Lower lobe of right lung (tissue), 2 donors: ENCODE data around the gene DOCK3. TPM values are rescaled to one million over a fixed set of nuclear protein-coding genes. Genes with fewer than 3 reads are reported as not detected.
"Not testable (repeated sequence)": the region's sequence is repeated elsewhere in the genome, so short reads cannot be mapped to it uniquely, and the experiment has no call there.

Source experiments
- ATAC-seq, 2 donors: fragments of 200-7000 bp; cut with Tn5 transposase; one replicate each; pipeline ENCODE4 v1.9.1; 2020 to 2022; ENCODE audit warnings: mild to moderate bottlenecking in 2 of 2, moderate library complexity in 2 of 2
- DNase-seq: peaks from one replicate; pipeline ENCODE4 v3.0.0-alpha.2; 2020
- H3K27ac ChIP-seq: fragments of 200-600 bp; one replicate; pipeline ENCODE4 v1.8.0; 2022
- H3K27me3 ChIP-seq: fragments of 200-600 bp; one replicate; pipeline ENCODE4 v1.8.0; 2022; ENCODE audit warnings: low read depth
- H3K36me3 ChIP-seq: fragments of 200-600 bp; one replicate; pipeline ENCODE4 v1.8.0; 2022; ENCODE audit warnings: mild to moderate bottlenecking
- H3K4me1 ChIP-seq: fragments of 200-600 bp; one replicate; pipeline ENCODE4 v1.8.0; 2022
- H3K4me3 ChIP-seq: fragments of 200-600 bp; one replicate; pipeline ENCODE4 v1.8.0; 2022; ENCODE audit warnings: mild to moderate bottlenecking
- H3K9me3 ChIP-seq: fragments of 200-600 bp; one replicate; pipeline ENCODE4 v1.8.0; 2022
- intact Hi-C: fragments of 100-400 bp; cut with DNase I; formaldehyde crosslinking; loops from one replicate; pipeline ENCODE4 v1.11.0; 2022
- total RNA-seq: library from RNA; stranded (reverse); fragmentation: NEBNext Ultra II Directional; extraction: Animal tissue kit (Norgen Biotek cat#: 25700); gene quantifications from one replicate; pipeline ENCODE4 v1.2.1, GENCODE V29; 2021
- TF ChIP-seq, protein P1 (sequence below): fragments of 200-600 bp; IDR thresholded peaks from one replicate; pipeline ENCODE4 v1.8.0; 2022; ENCODE audit warnings: antibody characterized with exemption, mild to moderate bottlenecking
- donor health status: DM: no; HTN: yes; CAD: no; lungs with severe emphysema.

The DOCK3 gene
- total RNA-seq, 1 donor from 2014 or later = 1.5 TPM

- Histone ChIP-seq H3K4me1 (peaks cover 64% of the 10 kb centered on the region), H3K4me3 (peak overlapping the region; percentile 76), H3K9me3 (no peaks in the 10 kb centered on the region), H3K27me3 (no peaks in the 10 kb centered on the region), H3K27ac (peak overlapping the region; percentile 92), H3K36me3 (peaks cover 36% of the 10 kb centered on the region)
- intact Hi-C loops = no loop called here
- no peak for DNase-seq
- TF ChIP-seq, protein P1, sequence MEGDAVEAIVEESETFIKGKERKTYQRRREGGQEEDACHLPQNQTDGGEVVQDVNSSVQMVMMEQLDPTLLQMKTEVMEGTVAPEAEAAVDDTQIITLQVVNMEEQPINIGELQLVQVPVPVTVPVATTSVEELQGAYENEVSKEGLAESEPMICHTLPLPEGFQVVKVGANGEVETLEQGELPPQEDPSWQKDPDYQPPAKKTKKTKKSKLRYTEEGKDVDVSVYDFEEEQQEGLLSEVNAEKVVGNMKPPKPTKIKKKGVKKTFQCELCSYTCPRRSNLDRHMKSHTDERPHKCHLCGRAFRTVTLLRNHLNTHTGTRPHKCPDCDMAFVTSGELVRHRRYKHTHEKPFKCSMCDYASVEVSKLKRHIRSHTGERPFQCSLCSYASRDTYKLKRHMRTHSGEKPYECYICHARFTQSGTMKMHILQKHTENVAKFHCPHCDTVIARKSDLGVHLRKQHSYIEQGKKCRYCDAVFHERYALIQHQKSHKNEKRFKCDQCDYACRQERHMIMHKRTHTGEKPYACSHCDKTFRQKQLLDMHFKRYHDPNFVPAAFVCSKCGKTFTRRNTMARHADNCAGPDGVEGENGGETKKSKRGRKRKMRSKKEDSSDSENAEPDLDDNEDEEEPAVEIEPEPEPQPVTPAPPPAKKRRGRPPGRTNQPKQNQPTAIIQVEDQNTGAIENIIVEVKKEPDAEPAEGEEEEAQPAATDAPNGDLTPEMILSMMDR = no peak
- no peak for ATAC-seq
Observed at GRCh38 chr3:51386159-51386851, 711.6 kb downstream of the DOCK3 start.

GRCh38 chr3:51386852-51387229, 712.1 kb downstream of the DOCK3 start:
- Histone ChIP-seq H3K4me1 (peaks cover 64% of the 10 kb centered on the region), H3K27ac (peak overlapping the region; percentile 92), H3K9me3 (no peaks in the 10 kb centered on the region), H3K36me3 (peaks cover 36% of the 10 kb centered on the region), H3K4me3 (peak overlapping the region; percentile 76), H3K27me3 (no peaks in the 10 kb centered on the region)
- intact Hi-C loops = no loop called here
- ATAC-seq (no peak), DNase-seq (no peak)
- TF ChIP-seq, protein P1 = no peak

DNA sequence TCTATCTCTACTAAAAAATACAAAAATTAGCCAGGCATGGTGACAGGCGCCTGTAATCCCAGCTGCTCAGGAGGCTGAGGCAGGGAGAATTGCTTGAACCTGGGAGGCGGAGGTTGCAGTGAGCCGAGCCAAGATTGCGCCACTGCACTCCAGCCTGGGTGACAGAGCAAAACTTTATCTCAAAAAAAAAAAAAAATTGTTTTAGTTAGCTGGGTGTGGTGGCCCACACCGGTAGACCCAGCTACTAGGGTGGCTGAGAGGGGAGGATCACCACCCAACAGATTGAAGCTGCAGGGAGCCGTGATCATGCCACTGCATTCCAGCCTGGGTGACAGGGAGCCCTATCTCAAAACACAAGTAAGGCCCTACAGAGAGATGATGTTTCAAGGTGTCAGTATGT, 712.6 kb downstream of the DOCK3 start:
- H3K4me1 ChIP-seq = peaks cover 69% of the 10 kb centered on the region

GRCh38 chr3:51388286-51389029, 713.7 kb downstream of the DOCK3 start:
- intact Hi-C loops = no loop called here
- TF ChIP-seq, protein P1 = peak; percentile 13
- ATAC-seq = no peak
- Histone ChIP-seq H3K4me1 (peaks cover 77% of the 10 kb centered on the region), H3K27me3 (no peaks in the 10 kb centered on the region), H3K27ac (no peak overlapping the region), H3K36me3 (peaks cover 49% of the 10 kb centered on the region), H3K4me3 (no peak overlapping the region), H3K9me3 (no peaks in the 10 kb centered on the region)
- no peak for DNase-seq

More for the DNA sequence above, 712.6 kb downstream of the DOCK3 start:
- H3K36me3 ChIP-seq = peaks cover 37% of the 10 kb centered on the region
- H3K4me3 ChIP-seq = peak overlapping the region; percentile 76
- intact Hi-C loops, H3K27me3 ChIP-seq, DNase-seq, H3K9me3 ChIP-seq, H3K27ac ChIP-seq, ATAC-seq: not testable (repeated sequence)

- intact Hi-C loops = no loop called here
- Histone ChIP-seq H3K4me3 (no peak overlapping the region), H3K27ac (no peak overlapping the region), H3K9me3 (no peaks in the 10 kb centered on the region), H3K27me3 (no peaks in the 10 kb centered on the region), H3K36me3 (peaks cover 60% of the 10 kb centered on the region), H3K4me1 (peaks cover 80% of the 10 kb centered on the region)
- ATAC-seq = no peak
- peak; percentile 73 for DNase-seq
- TF ChIP-seq, protein P1 = peak; percentile 67
Observed at GRCh38 chr3:51389423-51390183, 714.9 kb downstream of the DOCK3 start.
